DOHH2 (cell line): Measurements from ENCODE around the gene PKD1L1.

ENCODE experiments used
- H3F3A ChIP-seq: fragments of 200-600 bp; sonication (generic), shearing (Covaris generic); 2 replicates; pipeline ENCODE4 v1.6.0; 2016; ENCODE audit warnings: antibody characterized with exemption, mild to moderate bottlenecking; ENCODE audit not compliant: control insufficient read depth, insufficient read depth
- H3K27ac ChIP-seq: fragments of 200-600 bp; sonication (generic); 2 replicates; pipeline ENCODE4 v1.5.1; 2014; ENCODE audit warnings: low read depth, mild to moderate bottlenecking, low read length, moderate library complexity
- H3K27me3 ChIP-seq: fragments of 200-600 bp; sonication (generic); 2 replicates; pipeline ENCODE4 v1.6.1; 2014; ENCODE audit warnings: mild to moderate bottlenecking, low read length, mixed read lengths; ENCODE audit not compliant: control insufficient read depth
- H3K36me3 ChIP-seq: fragments of 200-600 bp; sonication (generic); 2 replicates; pipeline ENCODE4 v1.6.1; 2014; ENCODE audit warnings: mild to moderate bottlenecking, low read length, moderate library complexity, mixed read lengths; ENCODE audit not compliant: control insufficient read depth
- H3K4me1 ChIP-seq: fragments of 200-600 bp; sonication (generic); 2 replicates; pipeline ENCODE4 v1.6.1; 2014; ENCODE audit warnings: mild to moderate bottlenecking, low read length, mixed read lengths; ENCODE audit not compliant: control insufficient read depth
- H3K4me2 ChIP-seq: fragments of 200-600 bp; sonication (generic); 2 replicates; pipeline ENCODE4 v1.6.0; 2014; ENCODE audit warnings: mild to moderate bottlenecking, low read length, moderate library complexity
- H3K4me3 ChIP-seq: fragments of 200-600 bp; sonication (generic); 2 replicates; pipeline ENCODE4 v1.5.1; 2014; ENCODE audit warnings: mild to moderate bottlenecking, low read length, mixed read lengths
- H3K79me2 ChIP-seq: fragments of 200-600 bp; sonication (generic); 2 replicates; pipeline ENCODE4 v1.6.1; 2014; ENCODE audit warnings: mild to moderate bottlenecking, low read length, mixed read lengths; ENCODE audit not compliant: control insufficient read depth
- H3K9me2 ChIP-seq: fragments of 200-600 bp; sonication (generic); replicated peaks from 2 replicates; pipeline ENCODE4 v1.6.1; 2014; ENCODE audit warnings: mild to moderate bottlenecking, low read length, mixed read lengths; ENCODE audit not compliant: control insufficient read depth
- H3K9me3 ChIP-seq: fragments of 200-600 bp; sonication (generic); 2 replicates; pipeline ENCODE4 v1.6.1; 2014; ENCODE audit warnings: antibody characterized with exemption, low read length, mixed read lengths; ENCODE audit not compliant: control insufficient read depth, insufficient read depth
- H4K20me1 ChIP-seq: fragments of 200-600 bp; sonication (generic); 2 replicates; pipeline ENCODE4 v1.6.0; 2014; ENCODE audit warnings: low read depth, mild to moderate bottlenecking, antibody characterized with exemption, low read length, moderate library complexity; ENCODE audit not compliant: control insufficient read depth, insufficient read depth
- EZH2phosphoT487 ChIP-seq: fragments of 200-600 bp; sonication (generic); IDR thresholded peaks from 2 replicates; pipeline ENCODE4 v1.6.1; 2017; ENCODE audit warnings: borderline replicate concordance, mild to moderate bottlenecking, antibody characterized with exemption, low read length, moderate library complexity, mixed read lengths
- TF ChIP-seq, protein P1 (sequence below): fragments of 200-600 bp; sonication (generic); IDR thresholded peaks from one replicate; pipeline ENCODE4 v1.5.1; 2014; ENCODE audit warnings: antibody characterized with exemption, mild to moderate bottlenecking, low read depth, low read length; ENCODE audit not compliant: poor library complexity, severe bottlenecking

The PKD1L1 gene

DNA sequence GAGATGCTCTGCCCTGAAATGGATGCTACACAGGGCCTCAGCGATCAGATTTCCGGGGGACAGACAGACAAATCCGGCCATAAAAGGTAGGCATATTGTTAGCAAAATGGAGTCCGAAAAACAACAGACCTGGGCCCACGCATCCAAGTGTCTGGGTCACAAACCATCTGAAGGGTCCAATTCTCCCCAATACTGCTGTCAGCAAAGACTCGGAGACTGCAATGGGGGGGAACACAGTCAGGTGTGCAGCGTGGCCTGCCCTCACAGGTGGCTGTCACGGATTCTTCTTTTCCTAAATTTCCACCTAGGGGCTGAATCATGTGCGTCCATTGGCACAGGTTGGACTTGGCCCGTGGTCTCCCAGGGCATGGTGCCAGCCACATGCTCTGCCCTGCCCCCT, 12.9 kb downstream of the PKD1L1 start:
- Histone ChIP-seq H3K4me2 (no peak overlapping the region), H4K20me1 (no peaks in the 10 kb centered on the region), H3K9me2 (no peaks in the 10 kb centered on the region), H3K36me3 (no peaks in the 10 kb centered on the region), H3K4me1 (peaks cover 20% of the 10 kb centered on the region), H3K4me3 (no peak overlapping the region), H3K27ac (no peak overlapping the region), H3K9me3 (no peaks in the 10 kb centered on the region), H3F3A (no peaks in the 10 kb centered on the region), H3K79me2 (no peaks in the 10 kb centered on the region), H3K27me3 (peaks cover 9% of the 10 kb centered on the region; the same call in 1 of the 2 replicates)
- TF ChIP-seq, protein P1, sequence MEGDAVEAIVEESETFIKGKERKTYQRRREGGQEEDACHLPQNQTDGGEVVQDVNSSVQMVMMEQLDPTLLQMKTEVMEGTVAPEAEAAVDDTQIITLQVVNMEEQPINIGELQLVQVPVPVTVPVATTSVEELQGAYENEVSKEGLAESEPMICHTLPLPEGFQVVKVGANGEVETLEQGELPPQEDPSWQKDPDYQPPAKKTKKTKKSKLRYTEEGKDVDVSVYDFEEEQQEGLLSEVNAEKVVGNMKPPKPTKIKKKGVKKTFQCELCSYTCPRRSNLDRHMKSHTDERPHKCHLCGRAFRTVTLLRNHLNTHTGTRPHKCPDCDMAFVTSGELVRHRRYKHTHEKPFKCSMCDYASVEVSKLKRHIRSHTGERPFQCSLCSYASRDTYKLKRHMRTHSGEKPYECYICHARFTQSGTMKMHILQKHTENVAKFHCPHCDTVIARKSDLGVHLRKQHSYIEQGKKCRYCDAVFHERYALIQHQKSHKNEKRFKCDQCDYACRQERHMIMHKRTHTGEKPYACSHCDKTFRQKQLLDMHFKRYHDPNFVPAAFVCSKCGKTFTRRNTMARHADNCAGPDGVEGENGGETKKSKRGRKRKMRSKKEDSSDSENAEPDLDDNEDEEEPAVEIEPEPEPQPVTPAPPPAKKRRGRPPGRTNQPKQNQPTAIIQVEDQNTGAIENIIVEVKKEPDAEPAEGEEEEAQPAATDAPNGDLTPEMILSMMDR, result no peak
- TF ChIP-seq EZH2phosphoT487, result no peak

DNA sequence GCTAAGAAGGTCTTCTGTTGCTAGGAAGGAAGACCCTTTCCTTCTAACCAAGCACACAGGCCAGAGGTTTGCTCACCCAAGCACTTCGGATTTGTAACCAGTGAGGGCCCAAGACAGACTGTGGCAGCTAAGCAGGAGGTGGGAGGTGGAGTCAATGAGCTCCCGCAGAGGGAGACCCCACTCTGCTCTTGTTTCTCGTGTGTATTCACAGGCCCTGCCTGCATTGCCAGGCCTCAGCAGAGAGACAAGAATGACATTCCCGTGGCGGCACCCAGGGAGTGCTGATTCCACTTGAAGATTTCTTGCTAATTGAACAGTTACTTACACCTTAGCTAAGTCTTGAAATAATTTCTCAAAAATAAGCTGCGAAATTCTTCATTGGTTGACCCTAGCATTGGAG, 13.4 kb downstream of the PKD1L1 start:
- H3K27me3 ChIP-seq, result peaks cover 9% of the 10 kb centered on the region; the same call in 1 of the 2 replicates
- no peaks in the 10 kb centered on the region for H4K20me1 ChIP-seq
- no peak overlapping the region for H3K4me2 ChIP-seq
- no peaks in the 10 kb centered on the region for H3K36me3 ChIP-seq
- H3K79me2 ChIP-seq, result no peaks in the 10 kb centered on the region
- no peak overlapping the region for H3K4me3 ChIP-seq
- TF ChIP-seq, protein P1, result no peak
- no peak for TF ChIP-seq EZH2phosphoT487
- H3K27ac ChIP-seq, result no peak overlapping the region
- H3K4me1 ChIP-seq, result peaks cover 20% of the 10 kb centered on the region
- H3F3A ChIP-seq, result no peaks in the 10 kb centered on the region
- H3K9me2 ChIP-seq, result no peaks in the 10 kb centered on the region
- no peaks in the 10 kb centered on the region for H3K9me3 ChIP-seq

DNA sequence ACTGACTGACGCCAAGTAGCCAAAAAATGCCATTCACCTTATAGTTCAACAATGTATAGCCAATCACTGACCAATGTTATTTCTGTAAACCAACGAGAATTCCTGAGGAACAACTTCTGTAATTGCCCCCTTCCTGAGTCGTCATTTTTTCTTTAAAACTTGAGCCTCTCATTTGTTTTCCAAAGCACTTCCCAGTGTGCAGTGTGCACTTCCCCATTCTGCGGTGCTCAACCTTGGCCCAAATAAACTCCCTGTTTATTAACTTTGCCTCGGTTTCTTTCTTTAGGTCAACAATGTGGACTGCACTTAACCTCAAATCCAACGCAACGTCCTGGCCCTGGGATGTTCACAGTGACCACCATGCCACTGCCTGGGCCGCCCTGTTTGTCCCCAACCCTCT, 15.1 kb downstream of the PKD1L1 start:
- Histone ChIP-seq H3K4me1 (peaks cover 19% of the 10 kb centered on the region), H3F3A (no peaks in the 10 kb centered on the region), H3K79me2 (no peaks in the 10 kb centered on the region), H4K20me1 (no peaks in the 10 kb centered on the region), H3K4me3 (no peak overlapping the region), H3K36me3 (no peaks in the 10 kb centered on the region), H3K27me3 (peaks cover 13% of the 10 kb centered on the region), H3K9me3 (no peaks in the 10 kb centered on the region), H3K4me2 (no peak overlapping the region), H3K27ac (no peak overlapping the region), H3K9me2 (no peaks in the 10 kb centered on the region)
- TF ChIP-seq, protein P1, result no peak
- no peak for TF ChIP-seq EZH2phosphoT487
